Kidney tubule cell (primary cell): Measurements from ENCODE around the gene SHMT1.
"Not testable (repeated sequence)": the region's sequence is repeated elsewhere in the genome, so short reads cannot be mapped to it uniquely, and the experiment has no call there.

ENCODE experiments used
- DNase-seq: peaks from one replicate; pipeline ENCODE4 v3.0.0-alpha.2; 2018; ENCODE audit warnings: low spot score

SHMT1 gene

DNA sequence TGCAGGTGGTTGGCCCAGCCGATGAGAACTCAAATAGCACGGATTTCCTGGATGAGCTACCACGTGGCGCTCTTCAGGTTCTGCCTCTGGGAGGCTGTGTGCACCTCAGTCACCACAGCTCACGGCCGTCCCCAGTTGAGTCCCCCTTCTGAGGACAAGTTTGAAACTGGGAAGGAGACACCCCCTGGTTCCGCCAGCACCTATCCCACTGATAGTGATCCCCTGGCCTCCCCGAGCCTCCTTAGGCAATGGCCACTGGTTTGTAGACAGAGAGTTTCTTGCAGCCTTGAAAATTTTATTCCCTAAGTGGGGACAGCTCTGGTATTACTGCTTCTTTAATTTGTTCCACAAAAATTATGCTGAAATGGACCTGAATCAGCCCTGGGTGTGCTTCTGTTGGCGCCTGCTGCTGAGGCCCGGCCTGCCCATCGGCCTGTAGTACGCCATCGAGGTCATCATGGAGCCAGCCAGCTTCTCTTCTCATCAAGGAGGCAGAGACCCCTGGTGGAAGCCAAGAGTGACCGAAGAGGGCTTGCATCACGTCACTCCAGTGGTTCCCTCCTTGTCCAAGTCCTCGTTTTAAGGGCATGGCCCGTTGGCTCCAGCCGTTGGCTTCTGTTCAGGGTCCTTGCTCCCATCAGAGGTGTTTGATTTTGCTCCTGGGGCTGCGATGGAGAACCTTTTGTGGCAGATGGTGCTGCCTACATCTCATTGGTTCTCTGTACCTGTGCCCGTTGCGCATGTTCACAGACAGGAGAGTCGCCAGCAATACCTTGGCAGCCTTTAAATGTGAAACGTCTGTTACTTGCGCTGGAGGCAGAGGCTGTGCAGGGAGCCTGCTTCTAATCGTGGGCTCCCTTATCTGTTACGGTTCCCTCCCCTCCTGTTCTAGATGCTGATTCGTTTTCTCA, 39.0 kb downstream of the SHMT1 start:
- DNase-seq, result no peak

DNA sequence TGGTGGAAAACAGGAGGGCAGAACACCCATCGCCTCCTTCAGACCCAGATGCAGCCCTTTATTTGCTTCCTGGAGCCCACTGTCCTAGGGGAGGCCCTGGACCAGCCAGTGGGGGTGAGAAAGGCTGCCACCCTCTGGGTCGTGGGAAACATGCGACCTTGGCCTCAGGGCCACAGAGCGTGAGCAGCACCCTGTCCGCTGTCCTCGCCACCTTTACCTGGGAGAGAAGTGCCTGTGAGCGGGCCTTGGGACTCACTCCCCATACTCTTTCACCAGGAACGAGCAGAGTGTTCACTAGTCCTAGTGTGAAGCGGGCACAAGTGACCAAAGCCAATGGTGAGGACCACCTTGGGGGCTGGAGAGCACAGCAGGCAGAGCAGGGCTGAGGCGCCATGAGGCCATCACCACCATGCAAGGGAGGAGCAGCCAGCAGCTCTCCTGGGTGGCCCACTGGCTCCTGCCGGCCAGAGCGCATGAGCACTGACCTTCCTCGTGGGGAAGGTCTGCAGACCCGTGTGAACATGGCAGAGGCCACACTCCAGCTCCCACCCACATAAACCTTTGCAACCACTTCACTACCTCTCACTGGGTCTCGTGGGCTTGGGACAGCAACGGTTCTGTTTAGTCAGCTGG, 39.7 kb downstream of the SHMT1 start:
- no peak for DNase-seq

- peak; percentile 57 for DNase-seq
These were observed 40.3 kb downstream of the SHMT1 start for GRCh38 chr17:18323007-18323406.

GRCh38 chr17:18322522-18322921, 40.8 kb downstream of the SHMT1 start:
- no peak for DNase-seq

GRCh38 chr17:18321309-18321708, 42.0 kb downstream of the SHMT1 start:
- no peak for DNase-seq

DNA sequence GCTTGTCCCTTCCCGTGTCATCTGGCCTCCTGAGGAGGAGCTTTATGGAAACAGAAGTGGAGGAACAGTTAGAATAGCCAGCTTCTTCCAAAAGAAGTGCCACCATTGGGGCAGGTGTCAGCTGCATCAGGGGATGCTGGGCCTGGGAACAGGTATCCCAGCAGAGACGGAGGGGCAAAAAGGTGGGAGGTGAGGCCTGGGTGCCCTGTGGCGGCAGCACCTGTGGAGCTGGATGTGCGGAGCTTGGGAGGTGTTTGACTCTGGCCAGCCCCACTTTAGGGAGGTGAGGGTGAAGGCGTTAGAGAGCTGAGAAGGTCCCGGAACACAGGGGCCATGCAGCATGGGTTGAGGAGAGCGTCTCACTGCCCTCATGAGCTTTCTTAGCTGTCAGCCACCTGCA, 43.0 kb downstream of the SHMT1 start:
- no peak for DNase-seq

GRCh38 chr17:18319604-18320256, 43.6 kb downstream of the SHMT1 start:
- DNase-seq, result peak; percentile 66

DNA sequence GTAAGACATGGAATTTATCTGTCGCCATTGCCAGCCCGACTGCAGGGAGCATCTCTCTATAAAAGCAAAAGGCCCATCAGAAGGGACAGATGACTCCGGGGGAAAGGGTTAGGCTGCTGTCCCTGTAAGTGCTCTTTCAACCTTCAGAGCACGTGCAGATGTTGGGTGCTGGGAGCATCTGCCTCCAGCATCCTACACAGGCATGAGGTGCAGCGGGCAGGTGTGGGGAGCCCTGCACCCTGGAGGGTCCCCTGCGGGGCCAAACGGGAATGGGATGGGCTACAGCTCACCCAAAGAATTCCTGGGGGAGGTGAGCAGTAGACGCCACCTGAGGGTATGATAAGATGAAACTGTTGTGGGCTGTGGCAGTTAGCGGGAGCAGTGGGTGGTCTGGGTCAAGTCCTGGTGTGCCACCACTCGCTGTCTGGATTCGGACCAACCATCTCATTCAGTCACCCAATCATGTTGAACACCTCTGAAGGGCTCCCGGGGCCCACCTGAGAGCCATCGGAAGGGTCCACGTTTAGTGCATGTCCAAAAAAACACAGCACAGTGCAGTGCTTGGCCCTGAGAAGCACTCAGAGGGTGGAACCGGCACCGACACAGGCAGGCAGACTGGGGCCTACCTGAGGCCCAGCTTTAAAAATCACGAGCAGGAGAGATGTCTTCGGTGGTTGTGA, 44.4 kb downstream of the SHMT1 start:
- DNase-seq, result no peak

DNA sequence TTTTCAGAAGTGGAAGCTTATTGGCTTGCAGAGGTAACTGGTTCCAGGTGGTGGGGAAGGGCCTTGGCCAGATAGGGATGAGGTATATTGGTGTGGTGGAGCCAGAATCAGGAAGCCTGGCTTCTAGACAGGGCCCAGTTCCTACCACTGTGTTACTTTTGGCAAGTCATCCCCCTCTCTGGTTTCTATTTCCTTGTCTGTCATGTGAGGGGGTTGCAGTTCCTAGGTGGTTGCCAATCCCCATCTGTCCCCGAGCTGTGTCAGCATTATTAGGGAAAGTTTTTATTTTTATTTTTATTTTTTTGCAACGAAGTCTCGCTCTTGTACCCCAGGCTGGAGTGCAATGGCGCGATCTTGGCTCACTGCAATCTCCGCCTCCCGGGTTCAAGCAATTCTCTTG, 45.2 kb downstream of the SHMT1 start:
- no peak for DNase-seq

DNA sequence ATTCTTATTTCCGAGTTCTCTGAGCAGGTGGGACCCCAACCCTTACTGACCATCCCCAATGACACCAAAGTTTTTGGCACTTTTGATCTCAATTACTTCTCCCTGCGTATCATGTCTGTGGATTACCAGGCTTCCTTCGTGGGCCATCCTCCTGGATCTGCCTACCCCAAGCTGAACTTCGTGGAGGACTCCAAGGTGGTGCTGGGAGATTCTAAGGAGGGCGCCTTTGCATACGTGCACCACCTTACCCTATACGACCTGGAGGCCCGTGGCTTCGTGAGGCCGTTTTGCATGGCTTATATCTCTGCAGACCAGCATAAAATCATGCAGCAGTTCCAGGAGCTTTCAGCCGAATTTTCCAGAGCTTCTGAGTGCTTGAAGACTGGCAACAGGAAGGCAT, 47.4 kb downstream of the SHMT1 start:
- DNase-seq, result no peak

DNA sequence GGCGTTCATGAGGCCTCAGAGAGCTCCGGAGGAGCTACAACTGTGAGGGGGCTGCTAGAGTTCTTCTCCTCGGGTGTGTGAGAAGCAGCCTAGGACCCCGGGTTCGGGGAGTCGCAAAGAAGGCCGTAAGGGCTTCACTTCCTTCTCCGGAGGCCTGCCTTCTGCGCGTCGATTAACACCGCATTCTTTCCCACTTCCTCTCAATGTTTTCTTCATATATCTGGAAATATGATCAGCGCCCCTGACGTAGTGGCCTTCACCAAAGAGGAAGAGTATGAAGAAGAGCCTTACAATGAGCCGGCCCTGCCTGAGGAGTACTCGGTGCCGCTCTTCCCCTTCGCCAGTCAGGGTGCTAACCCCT, 47.8 kb downstream of the SHMT1 start:
- DNase-seq, result no peak

DNA sequence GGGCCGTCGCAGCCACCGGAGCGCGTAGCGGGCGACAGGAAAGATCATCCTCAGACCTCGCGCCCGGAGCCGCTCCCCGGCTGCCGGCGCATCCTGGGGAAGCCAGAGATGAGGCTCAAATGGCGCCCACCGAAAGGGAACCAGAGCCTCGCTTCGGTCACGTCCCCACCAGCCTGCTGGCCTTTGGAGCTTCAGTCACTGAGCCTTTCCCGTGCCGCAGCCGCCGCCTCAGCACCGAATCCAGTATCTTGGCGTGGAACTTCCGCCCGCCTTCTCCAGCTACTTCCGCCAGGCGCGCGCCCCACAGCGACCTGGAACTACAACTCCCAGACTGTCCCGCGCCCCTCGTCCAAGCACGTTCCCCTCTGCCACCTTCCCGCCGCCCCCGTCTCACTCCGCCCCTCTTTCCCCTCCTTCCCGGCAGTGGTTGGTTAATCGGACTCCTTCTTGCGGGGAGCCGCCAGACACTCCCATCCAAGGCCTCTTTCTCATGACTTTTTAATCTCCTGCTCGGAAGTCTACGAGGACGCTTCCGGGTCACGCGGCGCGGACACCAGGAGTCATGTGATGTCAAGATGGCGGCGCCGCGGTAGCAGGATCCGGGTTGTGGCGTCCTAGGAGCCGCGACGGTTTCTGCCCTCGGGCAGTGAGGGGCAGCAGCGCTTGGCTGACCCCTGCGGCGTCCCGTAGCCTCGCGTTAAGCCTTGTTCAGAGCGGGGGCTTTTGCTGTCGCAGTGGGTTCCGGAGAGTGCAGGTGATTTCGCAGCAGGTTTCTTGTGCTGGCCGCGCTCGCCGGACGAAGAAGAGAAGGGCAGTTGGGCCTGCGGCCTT, 48.4 kb downstream of the SHMT1 start, which contains the start of the genes SMCR8 and TOP3A:
SMCR8 (plus strand) TSS at position 563 of the 831 bp plus-strand sequence. CDS start 497 bp downstream, outside the sequence.
TOP3A (minus strand) TSS at position 264 of the 831 bp plus-strand sequence; CDS start at position 48, 216 bp downstream.
- DNase-seq, result peak; percentile 99

GRCh38 chr17:18314059-18314730, 49.2 kb downstream of the SHMT1 start:
- DNase-seq, result peak; percentile 22

DNA sequence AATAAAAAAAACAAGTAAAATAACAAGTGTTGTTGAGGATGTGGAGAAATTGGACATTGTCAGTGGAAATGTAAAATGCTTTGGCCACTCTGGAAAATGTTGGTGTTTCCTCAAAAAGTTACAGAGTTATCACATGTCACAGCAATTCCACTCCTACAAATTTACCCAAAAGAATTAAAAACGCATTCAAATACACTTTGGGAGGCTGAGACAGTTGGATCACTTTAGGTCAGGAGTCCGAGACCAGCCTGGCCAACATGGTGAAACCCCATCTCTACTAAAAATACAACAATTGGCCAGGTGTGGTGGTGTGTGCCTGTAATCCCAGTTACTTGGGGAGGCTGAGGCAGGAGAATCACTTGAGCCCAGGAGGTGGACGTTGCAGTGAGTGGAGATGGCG, 54.1 kb downstream of the SHMT1 start:
- no peak for DNase-seq

GRCh38 chr17:18303206-18303605, 60.1 kb downstream of the SHMT1 start:
- DNase-seq, result not testable (repeated sequence)

- no peak for DNase-seq
These were observed 62.4 kb downstream of the SHMT1 start for GRCh38 chr17:18300725-18301480.

DNA sequence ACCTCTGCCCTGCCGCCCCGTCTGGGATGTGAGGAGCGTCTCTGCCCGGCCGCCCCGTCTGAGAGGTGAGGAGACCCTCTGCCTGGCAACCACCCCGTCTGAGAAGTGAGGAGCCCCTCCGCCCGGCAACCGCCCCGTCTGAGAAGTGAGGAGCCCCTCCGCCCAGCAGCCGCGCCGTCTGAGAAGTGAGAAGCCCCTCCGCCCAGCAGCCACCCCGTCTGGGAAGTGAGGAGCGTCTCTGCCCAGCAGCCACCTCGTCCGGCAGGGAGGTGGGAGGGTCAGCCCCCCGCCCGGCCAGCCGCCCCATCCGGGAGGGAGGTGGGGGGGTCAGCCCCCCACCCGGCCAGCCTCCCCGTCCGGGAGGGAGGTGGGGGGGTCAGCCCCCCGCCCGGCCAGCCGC, 65.3 kb downstream of the SHMT1 start:
- DNase-seq, result not testable (repeated sequence)

DNA sequence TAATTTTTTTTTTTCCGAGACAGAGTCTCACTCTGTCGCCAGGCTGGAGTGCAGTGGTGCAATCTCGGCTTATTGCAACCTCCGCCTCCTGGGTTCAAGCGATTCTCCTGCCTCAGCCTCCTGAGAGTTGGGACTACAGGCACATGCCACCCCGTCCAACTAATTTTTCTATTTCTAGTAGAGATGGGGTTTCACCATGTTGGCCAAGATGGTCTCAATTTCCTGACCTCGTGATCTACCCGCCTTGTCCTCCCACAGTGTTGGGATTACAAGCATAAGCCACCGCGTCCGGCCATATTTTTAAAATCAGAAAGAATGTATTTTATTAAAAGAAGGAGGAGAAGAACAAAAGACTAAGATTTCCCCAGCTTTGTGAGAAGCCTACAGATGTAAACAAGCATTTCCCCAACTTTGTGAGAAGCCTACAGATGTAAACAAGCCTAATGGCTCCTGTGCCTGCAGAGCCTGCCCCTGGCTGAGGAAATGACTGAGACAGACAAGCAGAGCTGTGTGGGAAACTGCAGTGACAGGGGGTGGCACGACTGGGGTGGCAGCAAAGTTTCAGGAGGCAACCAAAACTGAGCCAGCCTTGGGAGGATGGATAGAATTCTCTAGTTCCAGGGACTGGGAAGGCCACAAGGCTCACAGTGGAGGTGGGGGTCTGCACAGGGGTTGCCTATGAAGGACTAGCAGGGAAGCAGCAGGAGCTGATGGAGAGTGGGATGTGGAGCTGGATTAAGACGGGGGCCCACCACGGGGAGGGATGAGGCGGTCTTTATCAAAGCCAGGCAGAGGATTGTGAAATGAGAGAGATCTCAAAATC, 71.4 kb downstream of the SHMT1 start:
- DNase-seq, result no peak

- no peak for DNase-seq
These were observed 78.1 kb downstream of the SHMT1 start for GRCh38 chr17:18285296-18285695.
